Hepatocyte (in vitro differentiated cells): Measurements from ENCODE around the gene PHACTR1.

Source experiments
- EZH2 ChIP-seq: fragments of 200-600 bp; sonication (generic); IDR thresholded peaks from 2 replicates; pipeline ENCODE4 v1.6.1; 2016; ENCODE audit warnings: antibody characterized with exemption, mild to moderate bottlenecking, borderline replicate concordance
- TF ChIP-seq, protein P1 (sequence below): fragments of 200-600 bp; sonication (generic); IDR thresholded peaks from 2 replicates; pipeline ENCODE4 v1.5.1; 2016; ENCODE audit warnings: antibody characterized with exemption, mild to moderate bottlenecking; ENCODE audit not compliant: poor library complexity

DNA sequence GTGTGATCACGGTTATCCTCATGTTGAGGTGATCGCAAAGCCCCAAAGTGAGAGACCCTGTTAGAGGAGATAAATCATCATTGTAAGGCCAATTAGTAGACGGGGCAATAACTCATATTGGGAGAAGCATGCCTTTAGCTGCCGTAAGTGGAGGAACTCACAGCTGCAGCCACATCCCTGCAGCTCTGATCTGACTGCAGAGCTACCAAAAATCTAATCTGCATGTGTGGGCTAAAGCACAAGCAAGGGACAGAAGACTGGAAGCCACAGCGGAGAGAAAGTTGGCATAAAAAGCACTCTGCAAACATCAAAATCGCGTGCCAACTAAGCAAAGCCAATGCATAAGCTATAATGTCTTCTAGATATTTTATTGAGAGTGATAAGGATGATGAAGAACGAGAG lies 532.0 kb downstream of the PHACTR1 start:
- TF ChIP-seq, protein P1, sequence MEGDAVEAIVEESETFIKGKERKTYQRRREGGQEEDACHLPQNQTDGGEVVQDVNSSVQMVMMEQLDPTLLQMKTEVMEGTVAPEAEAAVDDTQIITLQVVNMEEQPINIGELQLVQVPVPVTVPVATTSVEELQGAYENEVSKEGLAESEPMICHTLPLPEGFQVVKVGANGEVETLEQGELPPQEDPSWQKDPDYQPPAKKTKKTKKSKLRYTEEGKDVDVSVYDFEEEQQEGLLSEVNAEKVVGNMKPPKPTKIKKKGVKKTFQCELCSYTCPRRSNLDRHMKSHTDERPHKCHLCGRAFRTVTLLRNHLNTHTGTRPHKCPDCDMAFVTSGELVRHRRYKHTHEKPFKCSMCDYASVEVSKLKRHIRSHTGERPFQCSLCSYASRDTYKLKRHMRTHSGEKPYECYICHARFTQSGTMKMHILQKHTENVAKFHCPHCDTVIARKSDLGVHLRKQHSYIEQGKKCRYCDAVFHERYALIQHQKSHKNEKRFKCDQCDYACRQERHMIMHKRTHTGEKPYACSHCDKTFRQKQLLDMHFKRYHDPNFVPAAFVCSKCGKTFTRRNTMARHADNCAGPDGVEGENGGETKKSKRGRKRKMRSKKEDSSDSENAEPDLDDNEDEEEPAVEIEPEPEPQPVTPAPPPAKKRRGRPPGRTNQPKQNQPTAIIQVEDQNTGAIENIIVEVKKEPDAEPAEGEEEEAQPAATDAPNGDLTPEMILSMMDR: no peak
- no peak for TF ChIP-seq EZH2
